OCI-LY3 (cell line): Measurements from ENCODE around the gene GMEB2.
"Not testable (repeated sequence)": the region's sequence is repeated elsewhere in the genome, so short reads cannot be mapped to it uniquely, and the experiment has no call there.

Experiments used
- H2AFZ ChIP-seq: fragments of 200-600, 300-600 bp; shearing (Covaris generic); 2 replicates; pipeline ENCODE4 v1.6.0; 2014; ENCODE audit warnings: antibody characterized with exemption, low read depth, low read length
- H3K27ac ChIP-seq: fragments of 200-600, 300-600 bp; sonication (generic); 2 replicates; pipeline ENCODE4 v1.5.1; 2014; ENCODE audit warnings: mild to moderate bottlenecking, low read length, moderate library complexity, mixed read lengths
- H3K27me3 ChIP-seq: fragments of 200-600, 300-600 bp; sonication (generic); 2 replicates; pipeline ENCODE4 v1.6.1; 2014; ENCODE audit warnings: low read depth, low read length, mixed read lengths
- H3K36me3 ChIP-seq: fragments of 200-600, 300-600 bp; sonication (generic); replicated peaks from 2 replicates; pipeline ENCODE3; 2014; ENCODE audit warnings: low read depth, low read length, mixed read lengths
- H3K4me1 ChIP-seq: fragments of 300-600, 200-600 bp; sonication (generic); 2 replicates; pipeline ENCODE4 v1.6.1; 2014; ENCODE audit warnings: low read length, mixed read lengths
- H3K4me2 ChIP-seq: fragments of 200-600, 300-600 bp; sonication (generic); 2 replicates; pipeline ENCODE4 v1.6.1; 2014; ENCODE audit warnings: low read length, mixed read lengths
- H3K4me3 ChIP-seq: fragments of 300-600, 200-600 bp; sonication (generic); 2 replicates; pipeline ENCODE4 v1.5.1; 2014; ENCODE audit warnings: antibody characterized with exemption, mild to moderate bottlenecking, low read length, moderate library complexity
- H3K79me2 ChIP-seq: fragments of 300-600, 200-600 bp; shearing (Covaris generic); 2 replicates; pipeline ENCODE4 v1.6.1; 2014; ENCODE audit warnings: mild to moderate bottlenecking, low read length, mixed read lengths
- H3K9ac ChIP-seq: fragments of 300-600, 200-600 bp; shearing (Covaris generic); 2 replicates; pipeline ENCODE4 v1.6.0; 2014; ENCODE audit warnings: mild to moderate bottlenecking, low read length, moderate library complexity
- H3K9me3 ChIP-seq: fragments of 200-600, 300-600 bp; shearing (Covaris generic); 2 replicates; pipeline ENCODE4 v1.6.1; 2014; ENCODE audit warnings: low read length, mixed read lengths; ENCODE audit not compliant: insufficient read depth
- H4K20me1 ChIP-seq: fragments of 200-600, 300-600 bp; sonication (generic); 2 replicates; pipeline ENCODE4 v1.6.1; 2016; ENCODE audit warnings: low read length, mixed read lengths; ENCODE audit not compliant: insufficient read depth
- EZH2phosphoT487 ChIP-seq: fragments of 200-600 bp; shearing (Covaris generic); IDR thresholded peaks from 2 replicates; pipeline ENCODE4 v1.6.1; 2018; ENCODE audit warnings: antibody characterized with exemption, mixed run types, low read depth
- TF ChIP-seq, protein P1 (sequence below): fragments of 200-600, 300-600 bp; sonication (generic); IDR thresholded peaks from 2 replicates; pipeline ENCODE4 v1.5.1; 2014; ENCODE audit warnings: antibody characterized with exemption, low read length, low read depth

The GMEB2 gene

DNA sequence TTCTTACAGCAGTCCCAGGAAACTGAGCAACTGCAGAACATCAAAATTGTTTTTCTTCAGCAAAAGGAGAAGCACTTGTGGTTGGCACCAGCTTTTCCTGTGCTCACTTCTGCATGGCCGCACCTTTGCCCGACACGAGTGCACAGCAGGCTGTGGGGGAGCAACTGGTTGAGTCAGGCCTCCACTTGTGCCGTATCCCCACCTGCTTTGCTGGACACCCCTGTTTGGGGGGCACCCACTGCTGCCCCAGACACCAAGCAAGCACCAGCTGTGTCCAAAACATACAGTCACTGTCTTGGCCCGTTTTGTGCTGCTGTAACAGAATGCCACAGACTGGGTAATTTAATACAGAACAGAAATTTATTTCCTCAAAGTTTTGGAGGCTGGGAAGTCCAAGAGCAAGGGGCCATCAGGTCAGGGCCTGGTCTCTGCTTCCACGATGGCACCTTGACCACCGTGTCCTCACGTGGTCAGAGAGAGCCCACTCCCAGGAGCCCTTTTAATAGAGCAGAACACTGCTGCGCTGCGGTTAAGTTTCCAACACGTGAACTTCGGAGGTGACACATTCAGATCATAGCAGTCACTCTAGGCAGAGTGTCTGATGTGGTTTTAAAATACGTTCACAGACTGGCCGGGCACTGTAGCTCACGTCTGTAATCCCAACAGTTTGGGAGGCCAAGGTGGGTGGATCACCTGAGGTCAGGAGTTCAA is 8.7 kb upstream of the GMEB2 start:
- no peak overlapping the region for H3K9ac ChIP-seq
- no peaks in the 10 kb centered on the region for H3K9me3 ChIP-seq
- H4K20me1 ChIP-seq, result no peaks in the 10 kb centered on the region
- H3K36me3 ChIP-seq, result no peaks in the 10 kb centered on the region
- no peak overlapping the region for H3K27ac ChIP-seq
- no peak overlapping the region for H3K4me3 ChIP-seq
- no peaks in the 10 kb centered on the region for H3K27me3 ChIP-seq
- peaks cover 18% of the 10 kb centered on the region for H3K4me1 ChIP-seq
- no peaks in the 10 kb centered on the region for H3K79me2 ChIP-seq
- TF ChIP-seq, protein P1, sequence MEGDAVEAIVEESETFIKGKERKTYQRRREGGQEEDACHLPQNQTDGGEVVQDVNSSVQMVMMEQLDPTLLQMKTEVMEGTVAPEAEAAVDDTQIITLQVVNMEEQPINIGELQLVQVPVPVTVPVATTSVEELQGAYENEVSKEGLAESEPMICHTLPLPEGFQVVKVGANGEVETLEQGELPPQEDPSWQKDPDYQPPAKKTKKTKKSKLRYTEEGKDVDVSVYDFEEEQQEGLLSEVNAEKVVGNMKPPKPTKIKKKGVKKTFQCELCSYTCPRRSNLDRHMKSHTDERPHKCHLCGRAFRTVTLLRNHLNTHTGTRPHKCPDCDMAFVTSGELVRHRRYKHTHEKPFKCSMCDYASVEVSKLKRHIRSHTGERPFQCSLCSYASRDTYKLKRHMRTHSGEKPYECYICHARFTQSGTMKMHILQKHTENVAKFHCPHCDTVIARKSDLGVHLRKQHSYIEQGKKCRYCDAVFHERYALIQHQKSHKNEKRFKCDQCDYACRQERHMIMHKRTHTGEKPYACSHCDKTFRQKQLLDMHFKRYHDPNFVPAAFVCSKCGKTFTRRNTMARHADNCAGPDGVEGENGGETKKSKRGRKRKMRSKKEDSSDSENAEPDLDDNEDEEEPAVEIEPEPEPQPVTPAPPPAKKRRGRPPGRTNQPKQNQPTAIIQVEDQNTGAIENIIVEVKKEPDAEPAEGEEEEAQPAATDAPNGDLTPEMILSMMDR, result no peak
- TF ChIP-seq EZH2phosphoT487, result no peak
- H3K4me2 ChIP-seq, result peak overlapping the region; percentile 55
- H2AFZ ChIP-seq, result peak overlapping the region; percentile 86

DNA sequence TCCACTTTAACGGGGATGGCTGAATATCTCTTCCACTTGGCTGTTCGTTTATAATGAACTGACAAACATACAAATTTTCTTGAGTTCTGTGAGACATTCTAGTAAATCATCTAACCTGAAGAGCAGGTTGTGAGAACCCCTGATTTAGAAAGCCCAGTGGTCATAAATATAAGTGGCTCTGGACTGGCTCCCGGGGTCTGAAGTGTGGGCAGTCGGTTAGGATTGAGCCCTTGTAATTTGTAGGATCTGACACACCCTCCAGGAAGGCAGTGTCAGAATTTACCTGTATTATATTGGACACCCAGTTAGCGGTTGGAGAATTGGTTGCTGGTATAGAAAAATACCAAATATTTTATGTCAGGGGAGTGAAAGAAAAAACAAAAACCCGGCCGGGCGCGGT is 6.8 kb upstream of the GMEB2 start:
- H3K36me3 ChIP-seq, result peaks cover 3% of the 10 kb centered on the region
- no peak overlapping the region for H3K4me3 ChIP-seq
- H3K4me1 ChIP-seq, result peaks cover 13% of the 10 kb centered on the region
- H3K79me2 ChIP-seq, result peaks cover 3% of the 10 kb centered on the region
- H3K9ac ChIP-seq, result no peak overlapping the region
- no peaks in the 10 kb centered on the region for H3K9me3 ChIP-seq
- H2AFZ ChIP-seq, result no peak overlapping the region
- H3K4me2 ChIP-seq, result no peak overlapping the region
- no peak overlapping the region for H3K27ac ChIP-seq
- H3K27me3 ChIP-seq, result no peaks in the 10 kb centered on the region
- no peaks in the 10 kb centered on the region for H4K20me1 ChIP-seq
- TF ChIP-seq, protein P1, result no peak
- TF ChIP-seq EZH2phosphoT487, result no peak

DNA sequence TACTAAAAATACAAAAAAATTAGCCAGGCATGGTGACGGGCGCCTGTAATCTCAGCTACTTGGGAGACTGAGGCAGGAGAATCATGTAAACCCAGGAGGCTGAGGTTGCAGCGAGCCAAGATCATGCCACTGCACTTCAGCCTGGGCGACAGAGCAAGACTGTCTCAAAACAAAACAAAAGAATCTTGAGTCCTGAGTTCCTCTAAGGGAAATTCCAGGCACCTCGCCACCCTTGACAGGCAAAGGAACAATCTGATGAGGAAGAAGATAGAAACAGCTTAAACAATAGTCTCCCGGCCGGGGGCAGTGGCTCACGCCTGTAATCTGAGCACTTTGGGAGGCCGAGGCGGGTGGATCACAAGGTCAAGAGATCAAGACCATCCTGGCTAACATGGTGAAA is 4.5 kb upstream of the GMEB2 start:
- H3K4me1 ChIP-seq, result peaks cover 17% of the 10 kb centered on the region
- not testable (repeated sequence) for H3K27me3 ChIP-seq, H3K27ac ChIP-seq, H3K4me2 ChIP-seq, H4K20me1 ChIP-seq, H2AFZ ChIP-seq, H3K9ac ChIP-seq, H3K36me3 ChIP-seq, H3K9me3 ChIP-seq, H3K4me3 ChIP-seq
- H3K79me2 ChIP-seq, result peaks cover 21% of the 10 kb centered on the region

DNA sequence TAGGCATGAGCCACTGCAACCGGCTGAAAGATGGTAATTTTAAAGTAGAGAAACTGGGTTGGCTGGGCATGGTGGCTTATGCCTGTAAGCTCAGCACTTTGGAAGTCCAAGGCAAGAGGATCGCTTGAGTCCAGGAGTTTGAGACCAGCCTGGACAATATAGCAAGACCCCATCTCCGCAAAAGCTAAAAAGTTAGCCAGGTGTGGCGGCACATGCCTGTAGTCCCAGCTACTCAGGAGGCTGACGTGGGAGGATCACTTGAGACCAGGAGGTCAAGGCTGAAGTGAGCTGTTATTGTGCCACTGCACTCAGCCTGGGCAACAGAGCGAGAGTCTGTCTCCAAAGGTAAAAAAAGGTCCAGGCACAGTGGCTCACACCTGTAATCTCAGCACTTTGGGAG is 4.1 kb upstream of the GMEB2 start:
- not testable (repeated sequence) for H3K27ac ChIP-seq, H4K20me1 ChIP-seq, H3K4me2 ChIP-seq, H2AFZ ChIP-seq, H3K27me3 ChIP-seq, H3K9me3 ChIP-seq, H3K9ac ChIP-seq, H3K4me3 ChIP-seq, H3K36me3 ChIP-seq
- Histone ChIP-seq H3K4me1 (peaks cover 17% of the 10 kb centered on the region), H3K79me2 (peaks cover 26% of the 10 kb centered on the region)

DNA sequence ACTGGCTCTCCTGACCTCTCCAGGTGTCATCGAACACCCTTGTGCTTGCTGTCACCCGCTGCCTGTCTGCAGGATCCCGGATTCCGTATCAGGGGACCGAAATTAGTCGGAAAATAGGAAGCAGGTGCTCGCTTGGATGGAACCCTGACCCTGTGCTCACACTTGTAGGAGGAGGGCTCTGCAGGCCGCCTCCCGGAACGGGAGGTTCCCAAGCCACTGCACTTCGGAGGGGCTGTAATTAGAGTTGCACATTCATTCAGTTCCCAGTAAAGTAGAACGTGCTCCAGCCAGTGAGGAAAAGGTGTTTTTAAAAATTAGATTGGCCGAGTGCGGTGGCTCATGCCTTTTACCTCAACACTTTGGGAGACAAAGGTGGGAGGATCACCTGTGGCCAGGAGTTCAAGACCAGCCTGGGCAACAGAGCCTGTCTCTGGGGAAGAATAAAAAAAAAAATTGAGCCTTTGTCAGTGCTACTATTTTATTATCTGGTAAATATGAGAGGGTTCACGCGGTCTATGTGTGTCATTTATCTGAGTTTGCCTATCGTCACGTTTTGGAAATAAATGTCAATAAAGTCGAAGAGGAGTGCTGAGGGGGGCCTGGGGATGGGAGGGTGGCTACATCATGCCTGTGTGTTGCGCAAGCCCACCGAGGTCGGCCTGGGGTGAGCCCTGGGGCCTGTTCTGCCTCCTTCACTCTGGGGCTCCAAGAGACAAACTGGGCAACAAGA is 1.5 kb upstream of the GMEB2 start:
- no peaks in the 10 kb centered on the region for H4K20me1 ChIP-seq
- no peaks in the 10 kb centered on the region for H3K9me3 ChIP-seq
- H3K27ac ChIP-seq, result peak overlapping the region; percentile 70
- H3K79me2 ChIP-seq, result peaks cover 46% of the 10 kb centered on the region
- peaks cover 13% of the 10 kb centered on the region for H3K4me1 ChIP-seq
- peak overlapping the region; percentile 60; the same call in 1 of the 2 replicates for H2AFZ ChIP-seq
- H3K4me3 ChIP-seq, result peak overlapping the region; percentile 93
- H3K4me2 ChIP-seq, result peak overlapping the region; percentile 93
- H3K27me3 ChIP-seq, result no peaks in the 10 kb centered on the region
- no peak for TF ChIP-seq EZH2phosphoT487
- TF ChIP-seq, protein P1, result no peak
- H3K9ac ChIP-seq, result peak overlapping the region; percentile 95
- peaks cover 3% of the 10 kb centered on the region for H3K36me3 ChIP-seq
